RWPE1 (cell line): Measurements from ENCODE around the gene FUNDC2.
"Not testable (repeated sequence)": the region's sequence is repeated elsewhere in the genome, so short reads cannot be mapped to it uniquely, and the experiment has no call there.

Source experiments
- CTCF ChIA-PET: fragments of 350-600 bp; sonication (Branson Sonifier 250); formaldehyde crosslinking; extraction: SDS; loops from one replicate; lab custom pipeline; 2021; lab: Yijun Ruan, JAX
- POLR2A ChIA-PET: fragments of 400-600 bp; formaldehyde crosslinking; extraction: SDS; loops from one replicate; lab custom pipeline; 2020; ENCODE audit warnings: antibody characterized with exemption; ENCODE audit not compliant: low non-redundant PET; lab: Yijun Ruan, JAX
- DNase-seq: peaks from one replicate; pipeline ENCODE4 v3.0.0; 2012; ENCODE audit warnings: low spot score
- H3K27ac ChIP-seq: fragments of 450-650 bp; 2 replicates; pipeline ENCODE4 v1.5.1; 2017
- TF ChIP-seq, protein P1 (sequence below): fragments of 450-650 bp; conservative IDR thresholded peaks from 2 replicates; pipeline ENCODE4 v1.5.1; 2017; ENCODE audit warnings: low read depth, mild to moderate bottlenecking

The FUNDC2 gene

DNA sequence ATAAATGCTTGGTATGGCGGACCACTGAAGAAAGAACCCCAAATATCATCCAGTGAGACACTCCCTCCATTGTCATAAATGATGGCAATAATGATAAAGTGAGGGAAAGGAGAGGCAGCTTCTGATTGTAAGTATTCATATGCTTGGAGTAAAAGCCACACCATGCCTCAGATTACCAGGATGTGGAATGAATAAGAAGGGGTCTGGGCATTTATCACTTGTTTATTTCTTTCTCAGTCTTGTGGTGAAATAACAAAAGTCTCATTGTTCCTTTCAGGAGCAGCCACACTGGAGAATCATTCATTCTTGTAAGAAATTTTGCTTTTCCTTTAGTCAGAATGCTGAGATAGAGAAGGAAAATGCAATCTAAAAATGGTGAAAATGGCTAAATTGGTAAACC is 25.8 kb upstream of the FUNDC2 start:
- POLR2A ChIA-PET, result no interaction called here
- H3K27ac ChIP-seq, result no peak overlapping the region
- CTCF ChIA-PET, result no interaction called here
- no peak for DNase-seq
- TF ChIP-seq, protein P1, sequence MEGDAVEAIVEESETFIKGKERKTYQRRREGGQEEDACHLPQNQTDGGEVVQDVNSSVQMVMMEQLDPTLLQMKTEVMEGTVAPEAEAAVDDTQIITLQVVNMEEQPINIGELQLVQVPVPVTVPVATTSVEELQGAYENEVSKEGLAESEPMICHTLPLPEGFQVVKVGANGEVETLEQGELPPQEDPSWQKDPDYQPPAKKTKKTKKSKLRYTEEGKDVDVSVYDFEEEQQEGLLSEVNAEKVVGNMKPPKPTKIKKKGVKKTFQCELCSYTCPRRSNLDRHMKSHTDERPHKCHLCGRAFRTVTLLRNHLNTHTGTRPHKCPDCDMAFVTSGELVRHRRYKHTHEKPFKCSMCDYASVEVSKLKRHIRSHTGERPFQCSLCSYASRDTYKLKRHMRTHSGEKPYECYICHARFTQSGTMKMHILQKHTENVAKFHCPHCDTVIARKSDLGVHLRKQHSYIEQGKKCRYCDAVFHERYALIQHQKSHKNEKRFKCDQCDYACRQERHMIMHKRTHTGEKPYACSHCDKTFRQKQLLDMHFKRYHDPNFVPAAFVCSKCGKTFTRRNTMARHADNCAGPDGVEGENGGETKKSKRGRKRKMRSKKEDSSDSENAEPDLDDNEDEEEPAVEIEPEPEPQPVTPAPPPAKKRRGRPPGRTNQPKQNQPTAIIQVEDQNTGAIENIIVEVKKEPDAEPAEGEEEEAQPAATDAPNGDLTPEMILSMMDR, result no peak

DNA sequence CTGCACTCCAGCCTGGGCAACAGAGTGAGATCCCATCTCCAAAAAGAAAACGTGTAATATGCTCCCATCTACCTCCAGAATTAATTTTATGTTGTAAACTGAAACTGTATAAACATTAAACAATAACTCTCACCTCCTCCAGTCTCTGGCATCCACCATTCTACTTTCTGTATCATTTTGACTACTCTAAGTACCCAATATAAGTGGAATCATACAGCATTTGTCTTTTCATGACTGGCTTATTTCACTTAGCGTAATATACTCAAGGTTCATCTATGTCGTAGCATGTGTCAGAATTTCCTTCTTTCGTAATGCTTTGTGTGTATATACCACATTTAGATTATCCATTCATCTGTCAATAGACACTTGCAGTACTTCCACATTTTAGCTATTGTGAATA is 24.8 kb upstream of the FUNDC2 start:
- CTCF ChIA-PET, result no interaction called here
- no peak overlapping the region for H3K27ac ChIP-seq
- TF ChIP-seq, protein P1, result no peak
- POLR2A ChIA-PET, result no interaction called here
- no peak for DNase-seq

DNA sequence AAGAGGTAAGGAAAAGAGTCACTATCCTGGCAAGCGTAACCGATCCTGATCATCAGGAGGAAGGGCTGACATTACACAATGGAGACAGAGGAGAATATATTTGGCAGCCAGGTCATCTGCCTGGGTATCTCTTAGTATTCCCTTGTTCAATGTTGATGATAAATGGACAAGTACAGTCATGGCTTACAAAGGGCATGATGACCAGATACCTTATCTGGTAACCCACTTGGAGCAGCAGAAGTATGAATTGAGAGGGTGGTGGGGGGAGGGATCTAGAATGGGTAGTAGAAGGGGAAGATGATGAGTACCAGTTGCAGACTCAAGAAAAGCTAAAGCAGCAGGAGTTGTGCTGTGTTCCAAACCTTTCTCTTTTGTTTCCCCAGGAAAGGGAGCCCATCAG is 21.5 kb upstream of the FUNDC2 start:
- no peak for DNase-seq
- TF ChIP-seq, protein P1, result no peak
- ChIA-PET CTCF (no interaction called here), POLR2A (no interaction called here)
- no peak overlapping the region for H3K27ac ChIP-seq

DNA sequence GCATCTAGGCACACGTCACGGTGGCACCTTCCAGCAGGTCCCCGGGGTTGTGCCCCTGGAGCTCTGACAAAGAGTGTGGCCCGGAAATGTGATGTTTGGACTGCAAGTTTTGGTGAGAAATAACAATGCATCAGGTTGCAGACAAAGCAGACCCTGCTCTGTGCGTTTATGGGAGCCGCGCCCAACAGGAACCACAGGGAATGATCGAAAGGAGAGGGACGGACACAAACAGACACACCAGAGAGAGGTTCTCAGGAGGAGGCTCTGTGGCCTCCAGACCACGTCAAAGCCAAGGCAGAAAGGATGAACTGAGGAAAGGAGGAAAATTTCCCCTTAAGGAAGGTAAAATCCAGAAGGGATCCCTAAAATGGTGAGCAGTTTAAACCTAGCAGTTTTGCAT is 20.3 kb upstream of the FUNDC2 start:
- H3K27ac ChIP-seq, CTCF ChIA-PET, POLR2A ChIA-PET, DNase-seq: not testable (repeated sequence)

DNA sequence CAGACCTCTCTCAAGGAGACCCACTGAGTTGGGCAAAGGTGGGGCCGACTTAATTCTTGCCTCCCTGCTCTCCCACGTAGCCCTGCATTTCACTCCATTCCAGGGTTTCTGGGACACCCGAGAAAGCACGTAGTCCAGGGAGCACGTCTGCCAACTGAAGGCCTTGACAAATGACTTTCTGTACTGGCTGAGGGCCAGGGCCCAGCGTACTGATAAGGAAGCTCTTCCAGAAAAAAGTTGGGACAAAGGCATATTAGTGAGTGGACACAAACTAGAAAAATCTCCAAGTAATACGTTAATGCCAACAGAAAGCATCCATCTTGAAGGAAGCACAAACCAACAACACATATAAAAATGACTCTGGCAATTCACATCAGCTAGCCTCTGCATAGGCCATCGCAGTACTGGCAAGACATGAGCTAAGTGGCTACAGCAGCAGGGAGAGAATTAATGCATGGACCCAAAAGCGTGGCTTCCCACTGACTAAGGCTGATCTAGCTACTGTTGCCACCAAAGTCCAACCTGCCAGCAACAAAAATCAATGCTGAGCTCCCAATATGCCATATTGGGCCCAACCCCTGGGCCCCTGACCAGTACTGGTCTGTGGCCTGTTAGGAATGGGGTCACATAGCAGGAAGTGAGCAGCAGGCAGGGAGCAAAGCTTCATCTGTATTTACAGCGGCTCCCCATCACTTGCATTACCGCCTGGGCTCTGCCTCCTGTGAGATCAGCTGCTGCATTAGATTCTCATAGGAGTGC is 19.6 kb upstream of the FUNDC2 start:
- POLR2A ChIA-PET, CTCF ChIA-PET, H3K27ac ChIP-seq, DNase-seq: not testable (repeated sequence)

DNA sequence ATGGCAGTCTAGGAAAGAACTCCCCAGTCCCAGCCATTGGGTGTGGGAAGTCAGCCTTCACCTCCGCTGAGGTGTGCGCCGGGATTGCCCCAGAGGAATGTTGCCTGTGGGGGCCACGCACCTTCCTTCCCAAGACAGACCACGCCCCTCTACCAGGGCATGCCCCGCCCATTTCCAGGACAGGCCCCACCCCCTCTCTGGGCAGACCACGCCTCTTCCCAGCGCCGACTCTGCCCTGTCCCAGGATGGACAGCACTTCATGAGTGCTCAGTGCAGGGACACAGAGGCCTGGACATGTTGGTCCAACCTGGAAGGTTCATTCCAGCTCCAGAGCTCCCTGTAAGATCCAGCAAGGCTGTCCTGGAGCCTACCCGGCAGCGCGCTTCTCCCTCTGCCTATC is 18.1 kb upstream of the FUNDC2 start:
- POLR2A ChIA-PET, DNase-seq, H3K27ac ChIP-seq, CTCF ChIA-PET: not testable (repeated sequence)

DNA sequence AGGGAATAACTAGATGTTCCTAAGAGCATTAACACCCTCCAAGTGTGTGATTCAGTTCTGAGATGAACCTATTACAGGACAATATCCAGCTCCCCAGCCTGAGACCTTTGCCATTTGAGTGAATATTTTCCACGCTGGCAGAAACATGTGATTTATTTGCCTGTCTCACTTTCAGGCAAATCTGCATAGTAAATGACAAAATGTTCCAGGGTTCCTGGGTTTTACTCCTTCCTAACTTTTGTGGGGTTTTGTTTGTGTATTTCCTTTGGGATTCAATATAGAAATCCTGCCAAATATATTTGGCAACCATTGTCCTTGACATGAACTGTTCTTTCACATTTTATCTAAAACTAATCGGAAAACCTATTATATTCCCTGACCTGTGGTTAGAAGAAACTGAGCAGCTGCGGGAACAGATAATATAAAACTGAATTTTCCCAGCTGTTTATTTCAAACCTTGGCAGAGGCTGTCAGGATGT is 16.6 kb upstream of the FUNDC2 start:
- CTCF ChIA-PET, result no interaction called here
- TF ChIP-seq, protein P1, result no peak
- H3K27ac ChIP-seq, result no peak overlapping the region
- POLR2A ChIA-PET, result no interaction called here
- no peak for DNase-seq

DNA sequence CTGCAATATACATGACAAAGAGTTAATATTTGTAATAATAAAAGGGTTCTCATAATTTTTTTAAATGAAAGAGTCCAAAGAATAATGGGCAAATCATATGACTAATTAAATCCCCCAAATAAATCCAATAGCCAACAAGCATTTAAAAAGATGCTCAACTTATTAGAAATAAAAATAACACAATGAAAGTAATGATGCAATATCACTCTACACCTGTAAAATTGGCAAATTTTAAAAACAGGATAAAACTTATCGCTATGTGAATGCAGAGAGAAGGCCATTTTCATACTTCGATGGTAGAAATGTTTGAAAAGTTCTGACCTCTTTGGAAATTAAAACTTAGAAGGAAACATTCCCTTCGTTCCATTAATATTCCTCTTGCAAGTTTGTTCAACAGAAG is 6.1 kb upstream of the FUNDC2 start:
- no peak for DNase-seq
- ChIA-PET CTCF (no interaction called here), POLR2A (no interaction called here)
- no peak overlapping the region for H3K27ac ChIP-seq
- TF ChIP-seq, protein P1, result no peak
